Ishikawa (cell line): ENCODE results near the gene VLDLR.

Experiments
- CEBPB ChIP-seq: IDR thresholded peaks from 2 replicates; pipeline ENCODE4 v1.6.1; 2012
- CREB1 ChIP-seq: IDR thresholded peaks from 2 replicates; pipeline ENCODE4 v1.6.1; 2012; ENCODE audit warnings: low read depth
- EGR1 ChIP-seq: IDR thresholded peaks from 2 replicates; pipeline ENCODE4 v1.6.1; 2012
- EP300 ChIP-seq: IDR thresholded peaks from 2 replicates; pipeline ENCODE4 v1.6.1; 2012; ENCODE audit warnings: borderline replicate concordance
- NFIC ChIP-seq: IDR thresholded peaks from 2 replicates; pipeline ENCODE4 v1.6.1; 2012
- RAD21 ChIP-seq: IDR thresholded peaks from 2 replicates; pipeline ENCODE4 v1.6.1; 2012; ENCODE audit warnings: low read depth
- TAF1 ChIP-seq: IDR thresholded peaks from 2 replicates; pipeline ENCODE4 v1.6.1; 2012; ENCODE audit warnings: low read depth, mild to moderate bottlenecking
- TCF12 ChIP-seq: IDR thresholded peaks from 2 replicates; pipeline ENCODE4 v1.6.1; 2012; ENCODE audit warnings: low read depth
- TEAD4 ChIP-seq: IDR thresholded peaks from 2 replicates; pipeline ENCODE4 v1.6.1; 2012
- YY1 ChIP-seq: IDR thresholded peaks from 2 replicates; pipeline ENCODE4 v1.6.1; 2012; ENCODE audit warnings: low read depth
- ZBTB7A ChIP-seq: IDR thresholded peaks from 2 replicates; pipeline ENCODE4 v1.6.1; 2012; ENCODE audit warnings: low read depth
- TF ChIP-seq, protein P1 (sequence below): IDR thresholded peaks from 2 replicates; pipeline ENCODE4 v1.6.1; 2012
- TF ChIP-seq, protein P2 (sequence below): IDR thresholded peaks from 2 replicates; pipeline ENCODE4 v1.6.1; 2012; ENCODE audit warnings: low read depth, mild to moderate bottlenecking

DNA sequence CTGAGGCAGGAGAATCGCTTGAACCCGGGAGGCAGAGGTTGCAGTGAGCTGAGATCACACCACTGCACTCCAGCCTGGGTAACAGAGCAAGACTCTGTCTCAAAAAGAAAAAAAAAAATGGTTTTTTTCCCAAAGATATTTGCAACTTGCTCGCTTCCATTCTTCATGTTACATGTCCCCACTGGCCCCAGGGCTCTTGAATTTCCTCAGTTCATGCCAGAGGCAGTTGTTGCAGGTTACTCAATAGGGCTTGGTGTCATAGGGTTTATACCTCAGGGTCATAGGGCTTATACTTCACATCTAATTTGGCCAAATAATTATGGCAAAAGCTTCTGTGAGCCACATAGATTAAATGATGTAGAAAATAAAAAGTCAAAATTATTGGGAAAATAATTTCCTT, 51.6 kb downstream of the VLDLR start:
- TF ChIP-seq RAD21: no peak
- TF ChIP-seq CREB1: no peak
- TF ChIP-seq, protein P1, sequence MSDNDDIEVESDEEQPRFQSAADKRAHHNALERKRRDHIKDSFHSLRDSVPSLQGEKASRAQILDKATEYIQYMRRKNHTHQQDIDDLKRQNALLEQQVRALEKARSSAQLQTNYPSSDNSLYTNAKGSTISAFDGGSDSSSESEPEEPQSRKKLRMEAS: no peak
- no peak for TF ChIP-seq YY1
- TF ChIP-seq CEBPB: no peak
- TF ChIP-seq TAF1: no peak
- no peak for TF ChIP-seq TEAD4
- TF ChIP-seq EP300: no peak
- no peak for TF ChIP-seq ZBTB7A
- TF ChIP-seq, protein P2, sequence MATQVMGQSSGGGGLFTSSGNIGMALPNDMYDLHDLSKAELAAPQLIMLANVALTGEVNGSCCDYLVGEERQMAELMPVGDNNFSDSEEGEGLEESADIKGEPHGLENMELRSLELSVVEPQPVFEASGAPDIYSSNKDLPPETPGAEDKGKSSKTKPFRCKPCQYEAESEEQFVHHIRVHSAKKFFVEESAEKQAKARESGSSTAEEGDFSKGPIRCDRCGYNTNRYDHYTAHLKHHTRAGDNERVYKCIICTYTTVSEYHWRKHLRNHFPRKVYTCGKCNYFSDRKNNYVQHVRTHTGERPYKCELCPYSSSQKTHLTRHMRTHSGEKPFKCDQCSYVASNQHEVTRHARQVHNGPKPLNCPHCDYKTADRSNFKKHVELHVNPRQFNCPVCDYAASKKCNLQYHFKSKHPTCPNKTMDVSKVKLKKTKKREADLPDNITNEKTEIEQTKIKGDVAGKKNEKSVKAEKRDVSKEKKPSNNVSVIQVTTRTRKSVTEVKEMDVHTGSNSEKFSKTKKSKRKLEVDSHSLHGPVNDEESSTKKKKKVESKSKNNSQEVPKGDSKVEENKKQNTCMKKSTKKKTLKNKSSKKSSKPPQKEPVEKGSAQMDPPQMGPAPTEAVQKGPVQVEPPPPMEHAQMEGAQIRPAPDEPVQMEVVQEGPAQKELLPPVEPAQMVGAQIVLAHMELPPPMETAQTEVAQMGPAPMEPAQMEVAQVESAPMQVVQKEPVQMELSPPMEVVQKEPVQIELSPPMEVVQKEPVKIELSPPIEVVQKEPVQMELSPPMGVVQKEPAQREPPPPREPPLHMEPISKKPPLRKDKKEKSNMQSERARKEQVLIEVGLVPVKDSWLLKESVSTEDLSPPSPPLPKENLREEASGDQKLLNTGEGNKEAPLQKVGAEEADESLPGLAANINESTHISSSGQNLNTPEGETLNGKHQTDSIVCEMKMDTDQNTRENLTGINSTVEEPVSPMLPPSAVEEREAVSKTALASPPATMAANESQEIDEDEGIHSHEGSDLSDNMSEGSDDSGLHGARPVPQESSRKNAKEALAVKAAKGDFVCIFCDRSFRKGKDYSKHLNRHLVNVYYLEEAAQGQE: no peak
- no peak for TF ChIP-seq EGR1
- no peak for TF ChIP-seq NFIC
- TF ChIP-seq TCF12: no peak
